HepG2 (cell line): ENCODE measurements around the gene ADAMTS12. TPM values are rescaled to one million over a fixed set of nuclear protein-coding genes. Genes with fewer than 3 reads are reported as not detected.

Experiments
- ATAC-seq: fragments of 200-7000 bp; cut with Tn5 transposase; 3 replicates; pipeline ENCODE4 v1.9.1; 2020; ENCODE audit warnings: mild to moderate bottlenecking, moderate library complexity
- BruUV-seq: library from RNA; stranded (reverse); fragments of 400-500 nt; replicated peaks from 2 replicates; lab custom pipeline; 2021; lab: Mats Ljungman, UMichigan
- CTCF ChIA-PET: fragments of 300-600 bp; formaldehyde crosslinking; extraction: SDS; loops from one replicate; lab custom pipeline; 2021; ENCODE audit warnings: low total read pairs, inconsistent platforms, low intra/inter-chr PET ratio; lab: Yijun Ruan, JAX
- POLR2A ChIA-PET: fragments of 350-600 bp; sonication (Branson Sonifier 250); formaldehyde crosslinking; loops from one replicate; lab custom pipeline; 2020; ENCODE audit warnings: antibody characterized with exemption, inconsistent platforms; lab: Yijun Ruan, JAX
- DNase-seq: peaks from one replicate; pipeline ENCODE4 v3.0.0-alpha.2; 2015; ENCODE audit warnings: low spot score
- FAIRE-seq: peaks from 3 replicates; lab custom pipeline; 2011; peaks lifted over from hg19 to GRCh38; lab: Jason Lieb, UNC
- H2AFZ ChIP-seq: one replicate; pipeline ENCODE4 v1.6.1; 2011; ENCODE audit warnings: low read length, inconsistent platforms
- H3K27ac ChIP-seq: fragments of 300-600 bp; 3 replicates; pipeline ENCODE4 v1.8.0; 2011; ENCODE audit warnings: mixed run types, mild to moderate bottlenecking, mixed read lengths, low read length, inconsistent platforms; ENCODE audit not compliant: insufficient read depth; ENCODE audit errors: extremely low read length
- H3K27me3 ChIP-seq, 2 experiments: fragments of 200-600 bp in 1 of 2; 2 replicates in 1 of 2; 3 replicates in 1 of 2; pipeline versions ENCODE4 v1.6.0 to v1.8.0; 2011; ENCODE audit warnings: low read length in 2 of 2, mild to moderate bottlenecking in 2 of 2, moderate library complexity in 2 of 2, inconsistent platforms in 1 of 2; ENCODE audit not compliant: insufficient read depth in 2 of 2, control insufficient read depth in 1 of 2
- H3K36me3 ChIP-seq, 2 experiments: fragments of 200-600 bp in 1 of 2; replicated peaks in 1 of 2; 2 replicates in 1 of 2; 3 replicates in 1 of 2; pipeline versions ENCODE4 v1.5.1 to v1.8.0; 2011; ENCODE audit warnings: low read length in 2 of 2, inconsistent platforms in 1 of 2; ENCODE audit not compliant: insufficient read depth in 2 of 2, control insufficient read depth in 1 of 2
- H3K4me1 ChIP-seq: 2 replicates; pipeline ENCODE4 v1.5.1; 2012; ENCODE audit warnings: low read length, inconsistent platforms; ENCODE audit not compliant: insufficient read depth
- H3K4me2 ChIP-seq: 2 replicates; pipeline ENCODE4 v1.6.0; 2011; ENCODE audit warnings: low read depth, low read length, inconsistent platforms
- H3K4me3 ChIP-seq, 3 experiments: fragments of 200-600 bp in 1 of 3; sonication (generic), shearing (Covaris generic) in 1 of 3; replicated peaks in 1 of 3; 2 replicates each; pipeline ENCODE4 v1.5.1; 2011 to 2016; ENCODE audit warnings: low read length in 3 of 3, inconsistent platforms in 2 of 3, low read depth in 2 of 3, mild to moderate bottlenecking in 2 of 3, control low read depth in 1 of 3, mixed read lengths in 1 of 3; ENCODE audit not compliant: insufficient read depth in 1 of 3
- H3K79me2 ChIP-seq: one replicate; pipeline ENCODE4 v1.6.1; 2011; ENCODE audit warnings: low read length, inconsistent platforms; ENCODE audit not compliant: insufficient read depth
- H3K9ac ChIP-seq: 2 replicates; pipeline ENCODE4 v1.6.0; 2011; ENCODE audit warnings: mild to moderate bottlenecking, low read depth, low read length, inconsistent platforms; ENCODE audit not compliant: insufficient read depth
- H3K9me3 ChIP-seq: 2 replicates; pipeline ENCODE4 v1.5.1; 2012; ENCODE audit warnings: mild to moderate bottlenecking, low read length
- H4K20me1 ChIP-seq: 2 replicates; pipeline ENCODE4 v1.6.0; 2011; ENCODE audit warnings: inconsistent platforms, mild to moderate bottlenecking, low read length, moderate library complexity; ENCODE audit not compliant: insufficient read depth
- CAMTA2 ChIP-seq: sonication (generic); formaldehyde crosslinking; IDR thresholded peaks from 2 replicates; pipeline ENCODE4 v1.4.0; 2020; ENCODE audit warnings: mild to moderate bottlenecking, missing genetic modification reagents, borderline replicate concordance
- CCDC6 ChIP-seq: sonication (generic); formaldehyde crosslinking; IDR thresholded peaks from 2 replicates; pipeline ENCODE4 v1.8.1; 2022; ENCODE audit warnings: mild to moderate bottlenecking, missing genetic modification reagents, moderate library complexity
- GABPB1 ChIP-seq: IDR thresholded peaks from 2 replicates; pipeline ENCODE4 v1.6.1; 2016; ENCODE audit warnings: mild to moderate bottlenecking, missing genetic modification reagents, moderate library complexity, missing compliant biosample characterization
- GATAD2A ChIP-seq: IDR thresholded peaks from 2 replicates; pipeline ENCODE4 v1.6.1; 2016
- GTF3A ChIP-seq: sonication (generic); formaldehyde crosslinking; conservative IDR thresholded peaks from 2 replicates; pipeline ENCODE4 v1.4.0; 2020; ENCODE audit warnings: mild to moderate bottlenecking, missing genetic modification reagents
- KDM2A ChIP-seq: sonication (generic); formaldehyde crosslinking; IDR thresholded peaks from 2 replicates; pipeline ENCODE4 v1.4.0; 2020; ENCODE audit warnings: low read depth, missing genetic modification reagents, borderline replicate concordance
- KLF6 ChIP-seq: IDR thresholded peaks from 2 replicates; pipeline ENCODE4 v1.8.0; 2016; ENCODE audit warnings: missing biosample characterization, missing genetic modification reagents
- MED13 ChIP-seq: sonication (generic); formaldehyde crosslinking; IDR thresholded peaks from 2 replicates; pipeline ENCODE4 v1.5.0; 2020; ENCODE audit warnings: missing genetic modification reagents
- PHB2 ChIP-seq: fragments of 450-650 bp; IDR thresholded peaks from 2 replicates; pipeline ENCODE4 v1.6.1; 2018; ENCODE audit not compliant: partially characterized antibody
- PHF20 ChIP-seq: sonication (generic); formaldehyde crosslinking; IDR thresholded peaks from 2 replicates; pipeline ENCODE4 v1.5.0; 2020; ENCODE audit warnings: mild to moderate bottlenecking, missing genetic modification reagents
- U2AF2 ChIP-seq: fragments of 200-400 bp; formaldehyde crosslinking; IDR thresholded peaks from 2 replicates; pipeline ENCODE4 v1.6.1; 2017; ENCODE audit warnings: low read depth, mild to moderate bottlenecking, low read length
- ZNF274 ChIP-seq: sonication (generic); formaldehyde crosslinking; IDR thresholded peaks from 2 replicates; pipeline ENCODE4 v1.5.1; 2020; ENCODE audit warnings: mild to moderate bottlenecking, missing genetic modification reagents
- ZNF382 ChIP-seq: sonication (generic); formaldehyde crosslinking; IDR thresholded peaks from 2 replicates; pipeline ENCODE4 v1.5.0; 2020; ENCODE audit warnings: missing genetic modification reagents, mild to moderate bottlenecking, borderline replicate concordance
- ZNF761 ChIP-seq: sonication (generic); formaldehyde crosslinking; conservative IDR thresholded peaks from 2 replicates; pipeline ENCODE4 v1.4.0; 2020; ENCODE audit warnings: mild to moderate bottlenecking, missing genetic modification reagents
- WGBS: methylation state at CpG from one replicate; pipeline ENCODE4 v1.1.6; 2017; ENCODE audit warnings: low lambda C conversion rate; 5-methylcytosine and 5-hydroxymethylcytosine counted together
- in situ Hi-C: cut with HindIII; loops from 2 replicates; pipeline ENCODE4 v1.10.0; 2017; ENCODE audit warnings: low pct_unique_long_range_greater_than_20kb; ENCODE audit not compliant: extremely low pct_ligation_motif_present
- intact Hi-C: fragments of 100-400 bp; cut with micrococcal nuclease; formaldehyde crosslinking; loops from one replicate; pipeline ENCODE4 v1.10.0; 2022; ENCODE audit not compliant: unreplicated experiment
- polyA plus RNA-seq, 8 experiments: library from polyadenylated mRNA; depleted of rRNA in 3 of 8; stranded (reverse) in 7 of 8; unstranded in 1 of 8; fragments of >200 nt; fragmentation: Illumina TruSeq in 4 of 8; extraction: Trizol in 4 of 8; gene quantifications; 2 replicates each; pipeline versions ENCODE4 v1.2.1 to v1.2.3, GENCODE V29; 2011 to 2016; ENCODE audit warnings: low read depth in 4 of 8, missing spikeins in 1 of 8, mixed read lengths in 1 of 8; ENCODE audit not compliant: insufficient read depth in 1 of 8
- total RNA-seq, 5 experiments: library from RNA; depleted of rRNA; stranded (reverse); fragments of >200 nt; fragmentation: Illumina TruSeq; extraction: Trizol; gene quantifications; 2 replicates each; pipeline ENCODE4 v1.2.3, GENCODE V29; 2016; ENCODE audit warnings: low read depth in 1 of 5
- TF ChIP-seq, protein P1 (sequence below): sonication (generic); formaldehyde crosslinking; IDR thresholded peaks from 2 replicates; pipeline ENCODE4 v1.4.0; 2020; ENCODE audit warnings: missing genetic modification reagents, borderline replicate concordance
- TF ChIP-seq, protein P2 (sequence below): sonication (generic); formaldehyde crosslinking; IDR thresholded peaks from 2 replicates; pipeline ENCODE4 v1.4.0; 2020; ENCODE audit warnings: missing genetic modification reagents
- TF ChIP-seq, protein P3 (sequence below): sonication (generic); formaldehyde crosslinking; conservative IDR thresholded peaks from 2 replicates; pipeline ENCODE4 v1.4.0; 2020; ENCODE audit warnings: missing genetic modification reagents

Gene ADAMTS12
- total and polyA plus RNA-seq, 2 of the 13 experiments (the other 11 are each of a cell fraction or from before 2014, with no cell fraction given) = 0.03 TPM; not detected in 1

DNA sequence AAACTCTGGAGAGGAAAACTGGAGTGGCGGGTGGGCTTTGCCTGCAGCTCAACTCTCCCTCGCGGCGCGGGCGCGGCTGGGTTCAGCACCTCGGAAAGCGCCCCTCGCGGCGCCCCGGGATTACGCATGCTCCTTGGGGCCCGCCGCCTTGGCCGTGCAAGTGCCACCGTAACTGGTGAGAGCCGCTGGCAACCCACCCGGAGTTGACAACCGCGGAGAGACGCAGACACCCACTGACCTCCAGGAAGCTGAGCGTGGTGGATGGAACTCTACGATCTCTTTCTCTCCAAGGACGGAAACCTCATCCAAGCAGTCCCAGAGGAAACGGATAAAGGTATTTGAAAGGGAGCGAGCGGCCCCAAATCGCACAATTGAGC is 44.2 kb upstream of the ADAMTS12 start:
- DNase-seq (no peak), ATAC-seq (peak; percentile 86), FAIRE-seq (no peak)
- intact Hi-C loops = loop anchor here (10.0 kb wide), 1 partner anchor 121 kb away; no protein-coding TSS in a partner anchor
- no peaks in the 10 kb centered on the region for H3K36me3 ChIP-seq
- no peaks in the 10 kb centered on the region for H3K9me3 ChIP-seq
- H4K20me1 ChIP-seq = no peaks in the 10 kb centered on the region
- no peaks in the 10 kb centered on the region for H3K4me1 ChIP-seq
- H3K4me3 ChIP-seq = no peak overlapping the region
- H3K9ac ChIP-seq = no peak overlapping the region
- ChIA-PET CTCF (no interaction called here), POLR2A (no interaction called here)
- no peak overlapping the region for H3K27ac ChIP-seq
- BruUV-seq = no TSS peak
- 40% methylated on average over 22 of the region's 30 CpGs for WGBS
- no peak overlapping the region for H2AFZ ChIP-seq
- no peaks in the 10 kb centered on the region for H3K79me2 ChIP-seq
- H3K27me3 ChIP-seq = peaks cover 3 to 10% of the 10 kb centered on the region in 2 experiments; a peak in 3 of 5 replicates
- in situ Hi-C loops = loop anchor here (5.0 to 10.0 kb wide), 2 partner anchors 351 to 499 kb away; no protein-coding TSS in a partner anchor
- H3K4me2 ChIP-seq = no peak overlapping the region
- no peak for TF ChIP-seq PHF20 (CRISPR knock-in tag)
- 0 out of 2 replicates have a peak, but pooled peaks have one; percentile 29 for TF ChIP-seq MED13 (CRISPR knock-in tag)
- TF ChIP-seq, protein P1, sequence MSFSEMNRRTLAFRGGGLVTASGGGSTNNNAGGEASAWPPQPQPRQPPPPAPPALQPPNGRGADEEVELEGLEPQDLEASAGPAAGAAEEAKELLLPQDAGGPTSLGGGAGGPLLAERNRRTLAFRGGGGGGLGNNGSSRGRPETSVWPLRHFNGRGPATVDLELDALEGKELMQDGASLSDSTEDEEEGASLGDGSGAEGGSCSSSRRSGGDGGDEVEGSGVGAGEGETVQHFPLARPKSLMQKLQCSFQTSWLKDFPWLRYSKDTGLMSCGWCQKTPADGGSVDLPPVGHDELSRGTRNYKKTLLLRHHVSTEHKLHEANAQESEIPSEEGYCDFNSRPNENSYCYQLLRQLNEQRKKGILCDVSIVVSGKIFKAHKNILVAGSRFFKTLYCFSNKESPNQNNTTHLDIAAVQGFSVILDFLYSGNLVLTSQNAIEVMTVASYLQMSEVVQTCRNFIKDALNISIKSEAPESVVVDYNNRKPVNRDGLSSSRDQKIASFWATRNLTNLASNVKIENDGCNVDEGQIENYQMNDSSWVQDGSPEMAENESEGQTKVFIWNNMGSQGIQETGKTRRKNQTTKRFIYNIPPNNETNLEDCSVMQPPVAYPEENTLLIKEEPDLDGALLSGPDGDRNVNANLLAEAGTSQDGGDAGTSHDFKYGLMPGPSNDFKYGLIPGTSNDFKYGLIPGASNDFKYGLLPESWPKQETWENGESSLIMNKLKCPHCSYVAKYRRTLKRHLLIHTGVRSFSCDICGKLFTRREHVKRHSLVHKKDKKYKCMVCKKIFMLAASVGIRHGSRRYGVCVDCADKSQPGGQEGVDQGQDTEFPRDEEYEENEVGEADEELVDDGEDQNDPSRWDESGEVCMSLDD = 0 out of 2 replicates have a peak, but pooled peaks have one; percentile 27
- TF ChIP-seq CCDC6 = no peak
- TF ChIP-seq, protein P2, sequence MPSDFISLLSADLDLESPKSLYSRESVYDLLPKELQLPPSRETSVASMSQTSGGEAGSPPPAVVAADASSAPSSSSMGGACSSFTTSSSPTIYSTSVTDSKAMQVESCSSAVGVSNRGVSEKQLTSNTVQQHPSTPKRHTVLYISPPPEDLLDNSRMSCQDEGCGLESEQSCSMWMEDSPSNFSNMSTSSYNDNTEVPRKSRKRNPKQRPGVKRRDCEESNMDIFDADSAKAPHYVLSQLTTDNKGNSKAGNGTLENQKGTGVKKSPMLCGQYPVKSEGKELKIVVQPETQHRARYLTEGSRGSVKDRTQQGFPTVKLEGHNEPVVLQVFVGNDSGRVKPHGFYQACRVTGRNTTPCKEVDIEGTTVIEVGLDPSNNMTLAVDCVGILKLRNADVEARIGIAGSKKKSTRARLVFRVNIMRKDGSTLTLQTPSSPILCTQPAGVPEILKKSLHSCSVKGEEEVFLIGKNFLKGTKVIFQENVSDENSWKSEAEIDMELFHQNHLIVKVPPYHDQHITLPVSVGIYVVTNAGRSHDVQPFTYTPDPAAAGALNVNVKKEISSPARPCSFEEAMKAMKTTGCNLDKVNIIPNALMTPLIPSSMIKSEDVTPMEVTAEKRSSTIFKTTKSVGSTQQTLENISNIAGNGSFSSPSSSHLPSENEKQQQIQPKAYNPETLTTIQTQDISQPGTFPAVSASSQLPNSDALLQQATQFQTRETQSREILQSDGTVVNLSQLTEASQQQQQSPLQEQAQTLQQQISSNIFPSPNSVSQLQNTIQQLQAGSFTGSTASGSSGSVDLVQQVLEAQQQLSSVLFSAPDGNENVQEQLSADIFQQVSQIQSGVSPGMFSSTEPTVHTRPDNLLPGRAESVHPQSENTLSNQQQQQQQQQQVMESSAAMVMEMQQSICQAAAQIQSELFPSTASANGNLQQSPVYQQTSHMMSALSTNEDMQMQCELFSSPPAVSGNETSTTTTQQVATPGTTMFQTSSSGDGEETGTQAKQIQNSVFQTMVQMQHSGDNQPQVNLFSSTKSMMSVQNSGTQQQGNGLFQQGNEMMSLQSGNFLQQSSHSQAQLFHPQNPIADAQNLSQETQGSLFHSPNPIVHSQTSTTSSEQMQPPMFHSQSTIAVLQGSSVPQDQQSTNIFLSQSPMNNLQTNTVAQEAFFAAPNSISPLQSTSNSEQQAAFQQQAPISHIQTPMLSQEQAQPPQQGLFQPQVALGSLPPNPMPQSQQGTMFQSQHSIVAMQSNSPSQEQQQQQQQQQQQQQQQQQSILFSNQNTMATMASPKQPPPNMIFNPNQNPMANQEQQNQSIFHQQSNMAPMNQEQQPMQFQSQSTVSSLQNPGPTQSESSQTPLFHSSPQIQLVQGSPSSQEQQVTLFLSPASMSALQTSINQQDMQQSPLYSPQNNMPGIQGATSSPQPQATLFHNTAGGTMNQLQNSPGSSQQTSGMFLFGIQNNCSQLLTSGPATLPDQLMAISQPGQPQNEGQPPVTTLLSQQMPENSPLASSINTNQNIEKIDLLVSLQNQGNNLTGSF (CRISPR knock-in tag) = peak; percentile 35; the same call in 1 of the 2 replicates
- TF ChIP-seq GABPB1 (CRISPR knock-in tag) = peak; percentile 37; the same call in 1 of the 2 replicates
- no peak for TF ChIP-seq ZNF382 (CRISPR knock-in tag)
- TF ChIP-seq CAMTA2 (CRISPR knock-in tag) = no peak
- TF ChIP-seq, protein P3, sequence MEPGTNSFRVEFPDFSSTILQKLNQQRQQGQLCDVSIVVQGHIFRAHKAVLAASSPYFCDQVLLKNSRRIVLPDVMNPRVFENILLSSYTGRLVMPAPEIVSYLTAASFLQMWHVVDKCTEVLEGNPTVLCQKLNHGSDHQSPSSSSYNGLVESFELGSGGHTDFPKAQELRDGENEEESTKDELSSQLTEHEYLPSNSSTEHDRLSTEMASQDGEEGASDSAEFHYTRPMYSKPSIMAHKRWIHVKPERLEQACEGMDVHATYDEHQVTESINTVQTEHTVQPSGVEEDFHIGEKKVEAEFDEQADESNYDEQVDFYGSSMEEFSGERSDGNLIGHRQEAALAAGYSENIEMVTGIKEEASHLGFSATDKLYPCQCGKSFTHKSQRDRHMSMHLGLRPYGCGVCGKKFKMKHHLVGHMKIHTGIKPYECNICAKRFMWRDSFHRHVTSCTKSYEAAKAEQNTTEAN = 0 out of 2 replicates have a peak, but pooled peaks have one; percentile 24
- TF ChIP-seq GTF3A (CRISPR knock-in tag) = no peak
- no peak for TF ChIP-seq KLF6 (CRISPR knock-in tag)
- TF ChIP-seq KDM2A = peak; percentile 37; the same call in 1 of the 2 replicates
- no peak for TF ChIP-seq GATAD2A (CRISPR knock-in tag)
- TF ChIP-seq ZNF274 (CRISPR knock-in tag) = 0 out of 2 replicates have a peak, but pooled peaks have one; percentile 29
- no peak for TF ChIP-seq U2AF2
- TF ChIP-seq PHB2 = no peak
- TF ChIP-seq ZNF761 (CRISPR knock-in tag) = no peak
